Measurements from ENCODE around the gene DLGAP4.

Gene DLGAP4

GRCh38 chr20:36384022-36384619, 78.0 kb downstream of the DLGAP4 start:
- peak; percentile 2 for DNase-seq (ENCODE audit: low read depth)

GRCh38 chr20:36385503-36385902, 79.4 kb downstream of the DLGAP4 start:
- no peak for DNase-seq (ENCODE audit: low read depth)

GRCh38 chr20:36386236-36386635, 80.1 kb downstream of the DLGAP4 start:
- DNase-seq (ENCODE audit: low read depth) = no peak

- DNase-seq (ENCODE audit: low read depth) = no peak
These were observed 84.1 kb downstream of the DLGAP4 start for GRCh38 chr20:36390269-36390668.

- DNase-seq (ENCODE audit: low read depth) = no peak
These were observed 84.7 kb downstream of the DLGAP4 start for GRCh38 chr20:36390719-36391415.

- no peak for DNase-seq (ENCODE audit: low read depth)
These were observed 85.3 kb downstream of the DLGAP4 start for GRCh38 chr20:36391456-36391855.

GRCh38 chr20:36391955-36392354, 85.8 kb downstream of the DLGAP4 start:
- DNase-seq (ENCODE audit: low read depth) = no peak

- no peak for DNase-seq (ENCODE audit: low read depth)
These were observed 86.8 kb downstream of the DLGAP4 start for GRCh38 chr20:36392989-36393388.

- DNase-seq (ENCODE audit: low read depth) = no peak
These were observed 88.3 kb downstream of the DLGAP4 start for GRCh38 chr20:36394340-36394965.

- no peak for DNase-seq (ENCODE audit: low read depth)
These were observed 90.2 kb downstream of the DLGAP4 start for GRCh38 chr20:36396340-36396739.

GRCh38 chr20:36396847-36397630, 90.9 kb downstream of the DLGAP4 start:
- no peak for DNase-seq (ENCODE audit: low read depth)

- no peak for DNase-seq (ENCODE audit: low read depth)
These were observed 92.4 kb downstream of the DLGAP4 start for GRCh38 chr20:36398515-36398914.

- peak; percentile 5 for DNase-seq (ENCODE audit: low read depth)
These were observed 93.2 kb downstream of the DLGAP4 start for GRCh38 chr20:36399147-36399968.

GRCh38 chr20:36399969-36400545, 93.9 kb downstream of the DLGAP4 start:
- no peak for DNase-seq (ENCODE audit: low read depth)

- no peak for DNase-seq (ENCODE audit: low read depth)
These were observed 95.0 kb downstream of the DLGAP4 start for GRCh38 chr20:36400909-36401735.

- no peak for DNase-seq (ENCODE audit: low read depth)
These were observed 96.6 kb downstream of the DLGAP4 start for GRCh38 chr20:36402708-36403107.

- no peak for DNase-seq (ENCODE audit: low read depth)
These were observed 98.4 kb downstream of the DLGAP4 start for GRCh38 chr20:36404435-36404978.

GRCh38 chr20:36405255-36405654, 99.1 kb downstream of the DLGAP4 start:
- no peak for DNase-seq (ENCODE audit: low read depth)

GRCh38 chr20:36407199-36407733, 101.1 kb downstream of the DLGAP4 start:
- DNase-seq (ENCODE audit: low read depth) = no peak

- DNase-seq (ENCODE audit: low read depth) = no peak
These were observed 102.1 kb downstream of the DLGAP4 start for GRCh38 chr20:36408219-36408618.
